GM19467 (cell line): ENCODE measurements around the gene UGT8.
"Not testable (repeated sequence)": the region's sequence is repeated elsewhere in the genome, so short reads cannot be mapped to it uniquely, and the experiment has no call there.

Source experiments
- ATAC-seq: cut with Tn5 transposase; IDR thresholded peaks from one replicate; pipeline ENCODE4 v1.9.1; 2021; ENCODE audit warnings: mild to moderate bottlenecking, moderate library complexity; ENCODE audit not compliant: unreplicated experiment

UGT8 gene

GRCh38 chr4:114601304-114602052 lies 2.9 kb downstream of the UGT8 start:
- ATAC-seq, result peak; percentile 35

- peak; percentile 85 for ATAC-seq
Measured at GRCh38 chr4:114603497-114603896, 4.9 kb downstream of the UGT8 start.

GRCh38 chr4:114606245-114606644 lies 7.6 kb downstream of the UGT8 start:
- ATAC-seq, result no peak

GRCh38 chr4:114607056-114607455 lies 8.4 kb downstream of the UGT8 start:
- no peak for ATAC-seq

- no peak for ATAC-seq
Measured at GRCh38 chr4:114613560-114613959, 15.0 kb downstream of the UGT8 start.

- ATAC-seq, result peak; percentile 90
Measured at GRCh38 chr4:114615435-114615834, 16.8 kb downstream of the UGT8 start.

- not testable (repeated sequence) for ATAC-seq
Measured at GRCh38 chr4:114616036-114616435, 17.4 kb downstream of the UGT8 start.

- no peak for ATAC-seq
Measured at GRCh38 chr4:114626196-114626595, 27.6 kb downstream of the UGT8 start.

GRCh38 chr4:114636192-114636935 lies 37.8 kb downstream of the UGT8 start:
- no peak for ATAC-seq

GRCh38 chr4:114642173-114642780 lies 43.7 kb downstream of the UGT8 start:
- no peak for ATAC-seq

- no peak for ATAC-seq
Measured at GRCh38 chr4:114649908-114650307, 51.3 kb downstream of the UGT8 start.

GRCh38 chr4:114653675-114654074 lies 55.1 kb downstream of the UGT8 start:
- ATAC-seq, result no peak

- no peak for ATAC-seq
Measured at GRCh38 chr4:114654592-114654991, 56.0 kb downstream of the UGT8 start.

GRCh38 chr4:114658179-114658578 lies 59.6 kb downstream of the UGT8 start:
- no peak for ATAC-seq

- ATAC-seq, result no peak
Measured at GRCh38 chr4:114658776-114659175, 60.2 kb downstream of the UGT8 start.

GRCh38 chr4:114659386-114660008 lies 60.9 kb downstream of the UGT8 start:
- ATAC-seq, result peak; percentile 95

- ATAC-seq, result no peak
Measured at GRCh38 chr4:114663083-114663482, 64.5 kb downstream of the UGT8 start.

GRCh38 chr4:114668577-114668976 lies 70.0 kb downstream of the UGT8 start:
- ATAC-seq, result no peak

- ATAC-seq, result not testable (repeated sequence)
Measured at GRCh38 chr4:114670733-114671132, 72.1 kb downstream of the UGT8 start.

GRCh38 chr4:114673306-114673705 lies 74.7 kb downstream of the UGT8 start:
- no peak for ATAC-seq

- ATAC-seq, result no peak
Measured at GRCh38 chr4:114674080-114674479, 75.5 kb downstream of the UGT8 start.
